ENCODE results near the gene IL4R. TPM values are rescaled to one million over a fixed set of nuclear protein-coding genes. Genes with fewer than 3 reads are reported as not detected.

The IL4R gene
- total and polyA plus RNA-seq, 2 of the 13 experiments (the other 11 are each of a cell fraction or from before 2014, with no cell fraction given): 15.9 to 49.6 TPM

- TF ChIP-seq AHDC1 (CRISPR knock-in tag; IDR thresholded peaks at IDR 0.05; ENCODE audit: borderline replicate concordance): no peak
- TF ChIP-seq JDP2 (CRISPR knock-in tag; IDR thresholded peaks at IDR 0.05; ENCODE audit: borderline replicate concordance): no peak
- no peak for TF ChIP-seq E2F2 (CRISPR knock-in tag; IDR thresholded peaks at IDR 0.05; ENCODE audit: borderline replicate concordance)
- TF ChIP-seq ATF2 (CRISPR knock-in tag; IDR thresholded peaks at IDR 0.05): no peak
- TF ChIP-seq POLR2AphosphoS2 (IDR thresholded peaks at IDR 0.05; ENCODE audit: low read depth, low read length): no peak
- TF ChIP-seq ARNT (IDR thresholded peaks at IDR 0.05): no peak
- TF ChIP-seq HDAC1 (CRISPR knock-in tag; IDR thresholded peaks at IDR 0.05): 0 out of 2 replicates have a peak, but pooled peaks have one; percentile 55
- no peak; the same call in 1 of the 2 replicates for TF ChIP-seq MEIS1 (CRISPR knock-in tag; IDR thresholded peaks at IDR 0.05; ENCODE audit: borderline replicate concordance)
- TF ChIP-seq ZNF337 (CRISPR knock-in tag; IDR thresholded peaks at IDR 0.05; ENCODE audit: borderline replicate concordance, low read depth): no peak
- TF ChIP-seq REL (CRISPR knock-in tag; conservative IDR thresholded peaks at IDR 0.05): no peak
- TF ChIP-seq SNAPC4 (CRISPR knock-in tag; IDR thresholded peaks at IDR 0.05): no peak
- no peak for TF ChIP-seq ZNF569 (CRISPR knock-in tag; IDR thresholded peaks at IDR 0.05; ENCODE audit: borderline replicate concordance)
These were observed 53.9 kb downstream of the IL4R start (continued) for GRCh38 chr16:27367461-27368357.

Data from HepG2 (cell line).